RWPE1 (cell line): ENCODE data around the gene CCDC59.
A peak's percentile ranks its signal among the peaks of the same experiment; 100 is the strongest.

Experiments
- CTCF ChIA-PET: fragments of 350-600 bp; sonication (Branson Sonifier 250); formaldehyde crosslinking; extraction: SDS; loops from one replicate; lab custom pipeline; 2021; lab: Yijun Ruan, JAX
- POLR2A ChIA-PET: fragments of 400-600 bp; formaldehyde crosslinking; extraction: SDS; loops from one replicate; lab custom pipeline; 2020; ENCODE audit warnings: antibody characterized with exemption; ENCODE audit not compliant: low non-redundant PET; lab: Yijun Ruan, JAX
- DNase-seq: peaks from one replicate; pipeline ENCODE4 v3.0.0; 2012; ENCODE audit warnings: low spot score
- H3K27ac ChIP-seq: fragments of 450-650 bp; 2 replicates; pipeline ENCODE4 v1.5.1; 2017
- CTCF ChIP-seq: fragments of 450-650 bp; conservative IDR thresholded peaks from 2 replicates; pipeline ENCODE4 v1.5.1; 2017; ENCODE audit warnings: low read depth, mild to moderate bottlenecking

CCDC59 gene

DNA sequence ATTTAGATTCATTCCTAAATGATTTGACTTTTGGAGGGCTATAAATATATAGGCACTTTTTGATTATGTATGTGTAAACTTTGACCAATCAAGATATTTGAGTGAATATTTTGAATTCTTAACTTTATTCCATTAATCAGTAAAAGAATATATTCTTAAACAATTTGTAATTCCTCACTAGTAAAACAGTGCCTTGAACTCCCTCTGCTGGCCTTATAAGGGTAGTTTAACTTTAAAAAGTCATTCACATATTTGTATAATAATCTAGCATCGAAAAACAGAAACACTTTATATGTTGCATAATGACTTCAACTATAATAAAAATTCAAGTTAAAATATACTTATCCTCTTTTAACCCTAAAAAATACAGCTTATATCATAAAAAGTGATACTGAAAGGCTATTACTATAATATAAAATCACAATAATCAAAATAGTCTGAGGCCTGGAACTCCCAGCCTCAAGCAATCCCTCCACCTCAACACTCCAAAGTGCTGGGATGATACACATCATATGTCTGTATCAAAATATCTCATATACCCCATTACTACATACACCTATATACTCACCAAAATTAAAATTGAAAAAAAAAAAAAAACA lies 31.2 kb downstream of the CCDC59 start:
- POLR2A ChIA-PET: no interaction called here
- peak; percentile 10 for DNase-seq
- peak; percentile 37 for TF ChIP-seq CTCF
- CTCF ChIA-PET: interaction anchor here (0.7 kb wide), 1 partner anchor 550 kb away, joined by 3 read pairs; no protein-coding TSS in a partner anchor
- H3K27ac ChIP-seq: no peak overlapping the region

GRCh38 chr12:82325540-82326336 lies 32.4 kb downstream of the CCDC59 start:
- ChIA-PET CTCF (interaction anchor here (0.7 kb wide), 1 partner anchor 634 kb away, joined by 3 read pairs; no protein-coding TSS in a partner anchor), POLR2A (no interaction called here)
- no peak overlapping the region for H3K27ac ChIP-seq
- DNase-seq: no peak
- TF ChIP-seq CTCF: no peak

DNA sequence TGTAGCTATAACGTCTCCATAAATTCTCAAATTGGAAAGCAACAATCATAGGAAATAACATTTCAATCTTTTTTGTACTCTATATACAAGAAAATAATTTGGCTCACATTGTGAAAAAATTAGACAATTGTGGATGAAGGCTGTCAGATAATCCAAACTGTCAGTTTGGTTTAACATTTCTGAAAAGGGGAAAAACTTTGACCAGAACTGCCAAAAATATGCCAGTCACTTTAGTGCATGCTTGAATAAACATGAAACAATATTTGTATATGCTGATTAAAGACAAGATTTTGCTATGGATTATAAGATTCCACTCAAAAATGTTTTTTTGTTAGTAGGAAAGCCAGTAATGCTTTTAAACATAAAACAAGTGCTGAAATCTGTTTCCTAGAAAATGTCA lies 38.9 kb downstream of the CCDC59 start:
- no peak overlapping the region for H3K27ac ChIP-seq
- no peak for TF ChIP-seq CTCF
- DNase-seq: no peak
- CTCF ChIA-PET: no interaction called here
- POLR2A ChIA-PET: no interaction called here

DNA sequence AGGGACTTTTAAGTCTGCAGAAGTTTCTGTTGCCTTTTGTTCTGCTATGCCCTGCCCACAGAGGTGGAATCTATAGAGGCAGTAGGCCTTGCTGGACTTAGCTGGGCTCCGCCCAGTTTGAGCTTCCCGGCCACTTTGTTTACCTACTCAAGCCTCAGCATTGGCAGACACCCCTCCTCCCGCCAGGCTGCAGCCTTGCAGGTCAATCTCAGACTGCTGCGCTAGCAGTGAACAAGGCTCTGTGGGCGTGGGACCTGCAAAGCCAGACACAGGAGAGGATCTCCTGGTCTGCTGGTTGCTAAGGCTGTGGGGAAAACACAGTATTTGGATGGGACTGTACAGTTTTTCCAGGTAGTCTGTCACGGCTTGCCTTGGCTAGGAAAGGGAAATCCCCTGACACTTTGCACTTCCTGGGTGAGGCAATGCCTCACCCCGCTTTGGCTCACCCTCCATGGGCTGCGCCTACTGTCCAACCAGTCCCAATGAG lies 43.7 kb downstream of the CCDC59 start:
- no peak overlapping the region for H3K27ac ChIP-seq
- POLR2A ChIA-PET: no interaction called here
- CTCF ChIA-PET: no interaction called here
- peak; percentile 4 for DNase-seq
- no peak for TF ChIP-seq CTCF
